H1 (cell line): ENCODE measurements around the gene TMEM181. TPM values are rescaled to one million over a fixed set of nuclear protein-coding genes. Genes with fewer than 3 reads are reported as not detected.

Experiments
- CTCF ChIA-PET: fragments of 300-600 bp; sonication (Branson Sonifier 250); formaldehyde crosslinking; loops from one replicate; lab custom pipeline; 2021; ENCODE audit not compliant: partially characterized antibody; lab: Charles Lee
- POLR2A ChIA-PET: fragments of 300-600 bp; sonication (Branson Sonifier 250); formaldehyde crosslinking; loops from one replicate; lab custom pipeline; 2021; ENCODE audit warnings: inconsistent platforms; ENCODE audit not compliant: partially characterized antibody; lab: Charles Lee
- DNase-seq, 2 experiments: peaks; one replicate each; pipeline versions ENCODE4 v3.0.0 to v3.0.0-alpha.2; 2010 to 2022; ENCODE audit warnings: low spot score in 2 of 2, low read depth in 1 of 2, mixed read lengths in 1 of 2
- FAIRE-seq: peaks from 2 replicates; lab custom pipeline; 2011; peaks lifted over from hg19 to GRCh38; lab: Jason Lieb, UNC
- H2AFZ ChIP-seq: 2 replicates; pipeline ENCODE4 v1.8.1; 2012; ENCODE audit warnings: low read length, inconsistent platforms
- H2AK5ac ChIP-seq: 2 replicates; pipeline ENCODE4 v1.6.1; 2013; ENCODE audit warnings: low read depth, low read length
- H2BK120ac ChIP-seq: replicated peaks from 2 replicates; pipeline ENCODE3; 2013; ENCODE audit warnings: low read depth, low read length, inconsistent platforms
- H2BK12ac ChIP-seq: 2 replicates; pipeline ENCODE4 v1.6.1; 2013; ENCODE audit warnings: low read depth, low read length
- H2BK15ac ChIP-seq: 2 replicates; pipeline ENCODE4 v1.6.1; 2013; ENCODE audit warnings: low read length
- H2BK20ac ChIP-seq: 2 replicates; pipeline ENCODE4 v1.6.1; 2013; ENCODE audit warnings: low read length
- H2BK5ac ChIP-seq: 2 replicates; pipeline ENCODE4 v1.6.1; 2013; ENCODE audit warnings: low read depth, low read length
- H3K14ac ChIP-seq: 2 replicates; pipeline ENCODE4 v1.6.1; 2013; ENCODE audit warnings: inconsistent platforms; ENCODE audit not compliant: insufficient read length
- H3K18ac ChIP-seq: 2 replicates; pipeline ENCODE4 v1.6.1; 2013; ENCODE audit warnings: low read length; ENCODE audit errors: extremely low read depth
- H3K23ac ChIP-seq: 2 replicates; pipeline ENCODE4 v1.6.1; 2013; ENCODE audit warnings: inconsistent platforms; ENCODE audit not compliant: insufficient read length
- H3K23me2 ChIP-seq: 2 replicates; pipeline ENCODE4 v1.6.1; 2013; ENCODE audit warnings: low read depth, low read length
- H3K27ac ChIP-seq: 2 replicates; pipeline ENCODE4 v1.6.1; 2011; ENCODE audit warnings: low read depth, low read length, inconsistent platforms
- H3K27me3 ChIP-seq, 4 experiments: replicated peaks in 1 of 4; 1 replicate in 1 of 4; 2 replicates in 3 of 4; pipeline versions ENCODE4 v1.6.1 to v1.8.1; 2011 to 2013; ENCODE audit warnings: low read length in 3 of 4, mild to moderate bottlenecking in 3 of 4, inconsistent platforms in 2 of 4, mixed read lengths in 2 of 4, moderate library complexity in 1 of 4; ENCODE audit not compliant: control insufficient read depth in 3 of 4, insufficient read depth in 3 of 4; ENCODE audit errors: extremely low read depth in 1 of 4
- H3K36me3 ChIP-seq, 4 experiments: 2 replicates each; pipeline versions ENCODE4 v1.6.1 to v1.8.1; 2011 to 2013; ENCODE audit warnings: mild to moderate bottlenecking in 4 of 4, low read length in 3 of 4, moderate library complexity in 2 of 4, control low read depth in 1 of 4, inconsistent platforms in 1 of 4; ENCODE audit not compliant: insufficient read depth in 4 of 4, control insufficient read depth in 2 of 4
- H3K4ac ChIP-seq: replicated peaks from 2 replicates; pipeline ENCODE3; 2013; ENCODE audit warnings: low read length, low read depth, mixed read lengths, inconsistent platforms; ENCODE audit not compliant: insufficient read length
- H3K4me1 ChIP-seq, 4 experiments: replicated peaks in 1 of 4; 1 replicate in 1 of 4; 2 replicates in 3 of 4; pipeline versions ENCODE4 v1.6.1 to v1.8.1; 2011 to 2013; ENCODE audit warnings: low read length in 3 of 4, inconsistent platforms in 2 of 4, mixed read lengths in 1 of 4; ENCODE audit not compliant: insufficient read depth in 4 of 4, control insufficient read depth in 3 of 4
- H3K4me2 ChIP-seq, 2 experiments: 2 replicates each; pipeline versions ENCODE4 v1.6.1 to v1.8.1; 2011 to 2013; ENCODE audit warnings: low read depth in 2 of 2, low read length in 2 of 2, control low read depth in 1 of 2, inconsistent platforms in 1 of 2, mild to moderate bottlenecking in 1 of 2; ENCODE audit not compliant: insufficient read depth in 1 of 2
- H3K4me3 ChIP-seq, 4 experiments: fragments of 200-600, 300-600 bp in 1 of 4; sonication (generic), shearing (Covaris generic), sonication (Bioruptor Twin) in 1 of 4; 2 replicates each; pipeline versions ENCODE4 v1.5.1 to v1.8.1; 2011 to 2016; ENCODE audit warnings: low read length in 4 of 4, low read depth in 3 of 4, control low read depth in 2 of 4, inconsistent platforms in 2 of 4, mild to moderate bottlenecking in 2 of 4, mixed read lengths in 1 of 4, moderate library complexity in 1 of 4; ENCODE audit not compliant: insufficient read depth in 2 of 4; ENCODE audit errors: extremely low read depth in 1 of 4
- H3K56ac ChIP-seq: replicated peaks from 2 replicates; pipeline ENCODE3; 2013; ENCODE audit warnings: low read depth, mild to moderate bottlenecking, mixed read lengths, low read length, inconsistent platforms; ENCODE audit not compliant: insufficient read length
- H3K79me1 ChIP-seq: 2 replicates; pipeline ENCODE4 v1.6.1; 2013; ENCODE audit warnings: low read depth, low read length, control low read depth
- H3K79me2 ChIP-seq, 2 experiments: 2 replicates each; pipeline versions ENCODE4 v1.6.1 to v1.8.1; 2012 to 2013; ENCODE audit warnings: low read length in 2 of 2, mild to moderate bottlenecking in 2 of 2, inconsistent platforms in 1 of 2; ENCODE audit not compliant: insufficient read depth in 2 of 2, control insufficient read depth in 1 of 2
- H3K9ac ChIP-seq, 4 experiments: replicated peaks in 1 of 4; 1 replicate in 1 of 4; 2 replicates in 3 of 4; pipeline versions ENCODE4 v1.6.1 to v1.8.1; 2011 to 2013; ENCODE audit warnings: low read depth in 3 of 4, low read length in 3 of 4, control low read depth in 2 of 4, mild to moderate bottlenecking in 2 of 4, moderate library complexity in 2 of 4, inconsistent platforms in 1 of 4; ENCODE audit errors: extremely low read depth in 1 of 4
- H3K9me3 ChIP-seq, 2 experiments: 2 replicates each; pipeline versions ENCODE4 v1.6.1 to v1.8.1; 2012 to 2013; ENCODE audit warnings: mild to moderate bottlenecking in 2 of 2, moderate library complexity in 2 of 2, control low read depth in 1 of 2, inconsistent platforms in 1 of 2, low read depth in 1 of 2, low read length in 1 of 2, mixed read lengths in 1 of 2; ENCODE audit not compliant: insufficient read depth in 2 of 2
- H4K20me1 ChIP-seq, 2 experiments: replicated peaks in 1 of 2; 2 replicates each; pipeline versions ENCODE3 to v1.8.1; 2011 to 2013; ENCODE audit warnings: inconsistent platforms in 2 of 2, low read length in 2 of 2, mild to moderate bottlenecking in 1 of 2; ENCODE audit not compliant: insufficient read depth in 2 of 2, control insufficient read depth in 1 of 2
- H4K5ac ChIP-seq: 2 replicates; pipeline ENCODE4 v1.6.1; 2013; ENCODE audit warnings: low read length, low read depth, mixed read lengths, inconsistent platforms; ENCODE audit not compliant: insufficient read length
- H4K8ac ChIP-seq: 2 replicates; pipeline ENCODE4 v1.8.0; 2013; ENCODE audit warnings: mild to moderate bottlenecking, moderate library complexity, low read length, inconsistent platforms; ENCODE audit not compliant: insufficient read depth; ENCODE audit errors: extremely low read depth
- H4K91ac ChIP-seq: replicated peaks from 2 replicates; pipeline ENCODE3; 2013; ENCODE audit warnings: low read length, mixed read lengths, inconsistent platforms; ENCODE audit not compliant: insufficient read length
- CBX8 ChIP-seq: fragments of 300-800, 300-1000 bp; sonication (generic); IDR thresholded peaks from 2 replicates; pipeline ENCODE4 v1.7.1; 2016; ENCODE audit warnings: low read depth, low read length, borderline replicate concordance
- MAFK ChIP-seq: IDR thresholded peaks from 2 replicates; pipeline ENCODE4 v1.6.1; 2012; ENCODE audit warnings: low read depth, mild to moderate bottlenecking, improper control_type of control experiment, low read length
- NRF1 ChIP-seq: IDR thresholded peaks from 2 replicates; pipeline ENCODE4 v1.6.1; 2011; ENCODE audit warnings: mild to moderate bottlenecking, low read depth, low read length, improper control_type of control experiment
- POLR2A ChIP-seq, 2 experiments: IDR thresholded peaks; 1 replicate in 1 of 2; 2 replicates in 1 of 2; pipeline ENCODE4 v1.6.1; 2011; ENCODE audit warnings: low read depth in 2 of 2, low read length in 2 of 2, mild to moderate bottlenecking in 2 of 2; ENCODE audit errors: control extremely low read depth in 1 of 2
- RBBP5 ChIP-seq: IDR thresholded peaks from 2 replicates; pipeline ENCODE4 v1.7.1; 2012; ENCODE audit warnings: low read depth, mild to moderate bottlenecking, inconsistent platforms, low read length, moderate library complexity, borderline replicate concordance
- RFX5 ChIP-seq: IDR thresholded peaks from 2 replicates; pipeline ENCODE4 v1.6.1; 2011; ENCODE audit warnings: low read depth, low read length, improper control_type of control experiment, borderline replicate concordance
- RNF2 ChIP-seq: fragments of 200-900, 300-1000 bp; sonication (generic); IDR thresholded peaks from 2 replicates; pipeline ENCODE4 v1.7.1; 2016; ENCODE audit warnings: borderline replicate concordance, low read depth, mild to moderate bottlenecking, antibody characterized with exemption, low read length; ENCODE audit not compliant: poor library complexity, severe bottlenecking; ENCODE audit errors: missing control alignments
- SIX5 ChIP-seq: IDR thresholded peaks from 2 replicates; pipeline ENCODE4 v1.6.1; 2011; ENCODE audit warnings: mild to moderate bottlenecking, low read depth, low read length
- TCF12 ChIP-seq: IDR thresholded peaks from 2 replicates; pipeline ENCODE4 v1.6.1; 2011; ENCODE audit warnings: low read depth, mild to moderate bottlenecking, low read length
- TEAD4 ChIP-seq: IDR thresholded peaks from 2 replicates; pipeline ENCODE4 v1.6.1; 2012; ENCODE audit warnings: low read depth, low read length, inconsistent platforms, mixed read lengths
- ZNF274 ChIP-seq: IDR thresholded peaks from 2 replicates; pipeline ENCODE4 v1.7.0; 2012; ENCODE audit warnings: low read length, borderline replicate concordance; ENCODE audit errors: extremely low read depth
- WGBS, 2 experiments: shearing (Covaris generic) in 1 of 2; methylation state at CpG; one replicate each; pipeline versions ENCODE4 v1.1.6 to v1.1.7; 2013 to 2015; ENCODE audit warnings: low lambda C conversion rate in 2 of 2, mixed read lengths in 2 of 2, inconsistent platforms in 1 of 2, low coverage in 1 of 2, missing lambda C conversion rate in 1 of 2; ENCODE audit not compliant: insufficient replicate concordance in 2 of 2, insufficient coverage in 1 of 2, insufficient read length in 1 of 2; ENCODE audit errors: extremely low coverage in 1 of 2, missing lambda C conversion rate in 1 of 2; 5-methylcytosine and 5-hydroxymethylcytosine counted together
- polyA plus RNA-seq, 7 experiments: library from polyadenylated mRNA; depleted of rRNA in 3 of 7; stranded (reverse) in 5 of 7; unstranded in 2 of 7; fragments of >200 nt in 5 of 7; fragments of 200-250 nt in 2 of 7; gene quantifications; 1 replicate in 5 of 7; 2 replicates in 1 of 7; 4 replicates in 1 of 7; pipeline versions ENCODE4 v1.2.1 to v1.2.3, GENCODE V29; 2011 to 2013; ENCODE audit warnings: missing spikeins in 2 of 7, mixed read lengths in 2 of 7
- total RNA-seq: library from RNA; stranded (reverse); fragmentation: NEBNext Ultra II Directional; extraction: Animal tissue kit (Norgen Biotek cat#: 25700); gene quantifications from 2 replicates; pipeline ENCODE4 v1.2.1, GENCODE V29; 2021
- TF ChIP-seq, protein P1 (sequence below): IDR thresholded peaks from 2 replicates; pipeline ENCODE4 v1.6.1; 2012; ENCODE audit warnings: inconsistent platforms
- TF ChIP-seq, protein P2 (sequence below): IDR thresholded peaks from 2 replicates; pipeline ENCODE4 v1.6.1; 2011; ENCODE audit warnings: low read length, improper control_type of control experiment

Gene TMEM181
- total and polyA plus RNA-seq, 2 of the 8 experiments (the other 6 are each of a cell fraction or from before 2014, with no cell fraction given): 8.6 to 19.0 TPM

DNA sequence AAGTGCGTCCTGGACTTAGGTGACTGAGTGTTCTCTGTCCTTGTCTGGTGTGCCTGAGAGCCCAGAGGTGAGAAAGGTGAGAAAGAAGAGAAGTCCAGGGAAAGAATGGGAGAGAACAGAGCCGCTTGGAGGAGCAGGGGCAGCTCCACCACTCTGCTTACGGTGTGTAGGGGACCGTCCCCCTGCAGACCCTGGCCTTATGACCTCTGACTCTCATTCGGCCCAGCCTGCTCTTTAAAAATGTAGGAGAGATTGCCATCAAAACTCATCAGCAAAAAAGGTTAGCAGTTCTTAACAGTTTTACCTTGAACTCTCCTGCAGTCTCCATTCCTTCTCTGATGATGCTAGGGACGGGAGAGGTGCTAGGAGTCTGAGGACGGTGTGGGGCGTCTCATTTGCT lies 2.0 kb downstream of the TMEM181 start:
- WGBS, 2 experiments: 95% methylated on average over 8 of the region's 8 CpGs; no CpG with 5 or more reads in 1 of the 2 experiments
- Histone ChIP-seq H4K8ac (no peak overlapping the region), H2BK120ac (no peak overlapping the region), H3K18ac (no peak overlapping the region), H3K23me2 (peaks cover 3% of the 10 kb centered on the region; the same call in 1 of the 2 replicates), H3K79me1 (peaks cover 32% of the 10 kb centered on the region), H3K9me3 (no peaks in the 10 kb centered on the region), H3K4me1 (peaks cover 5 to 9% (median 8%) of the 10 kb centered on the region in 4 experiments; a peak in 6 of 7 replicates), H2BK12ac (no peak overlapping the region), H3K79me2 (peaks cover 7 to 63% of the 10 kb centered on the region in 2 experiments; a peak in 3 of 4 replicates), H4K91ac (no peak overlapping the region), H3K4me2 (peak overlapping the region in 1 of 2 experiments; percentile 80; a peak in 2 of 4 replicates), H2BK15ac (no peak overlapping the region), H3K14ac (no peak overlapping the region), H3K4ac (no peak overlapping the region), H3K4me3 (0 out of 8 replicates have a peak overlapping the region, but pooled peaks of 1 of the 4 experiments have one; percentile 95), H2BK5ac (no peak overlapping the region), H3K56ac (no peak overlapping the region), H3K27ac (no peak overlapping the region), H3K23ac (no peak overlapping the region), H2BK20ac (no peak overlapping the region), H3K36me3 (no peaks in the 10 kb centered on the region), H3K9ac (no peak overlapping the region), H2AFZ (no peak overlapping the region), H4K5ac (no peak overlapping the region), H2AK5ac (no peak overlapping the region), H4K20me1 (peaks cover 19 to 33% of the 10 kb centered on the region in 2 experiments), H3K27me3 (no peaks in the 10 kb centered on the region)
- ChIA-PET POLR2A (interaction anchor here (0.9 kb wide), 1 partner anchor 335 kb away, joined by 3 read pairs; no protein-coding TSS in a partner anchor), CTCF (interaction anchor here (0.7 to 2.6 kb wide), 5 partner anchors 16 to 348 kb away, joined by 3 to 5 read pairs (median 3); no protein-coding TSS in a partner anchor)
- FAIRE-seq (no peak), DNase-seq (no peak)
- TF ChIP-seq MAFK: no peak
- TF ChIP-seq TEAD4: no peak
- TF ChIP-seq POLR2A (IDR thresholded peaks at IDR 0.05; ENCODE audit: control extremely low read depth in 1 of 2, low read depth in 2 of 2, low read length in 2 of 2): no peak
- no peak for TF ChIP-seq SIX5
- TF ChIP-seq NRF1: no peak
- TF ChIP-seq RNF2: no peak
- TF ChIP-seq TCF12: no peak
- TF ChIP-seq ZNF274: no peak
- TF ChIP-seq, protein P1, sequence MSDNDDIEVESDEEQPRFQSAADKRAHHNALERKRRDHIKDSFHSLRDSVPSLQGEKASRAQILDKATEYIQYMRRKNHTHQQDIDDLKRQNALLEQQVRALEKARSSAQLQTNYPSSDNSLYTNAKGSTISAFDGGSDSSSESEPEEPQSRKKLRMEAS: no peak
- TF ChIP-seq, protein P2, sequence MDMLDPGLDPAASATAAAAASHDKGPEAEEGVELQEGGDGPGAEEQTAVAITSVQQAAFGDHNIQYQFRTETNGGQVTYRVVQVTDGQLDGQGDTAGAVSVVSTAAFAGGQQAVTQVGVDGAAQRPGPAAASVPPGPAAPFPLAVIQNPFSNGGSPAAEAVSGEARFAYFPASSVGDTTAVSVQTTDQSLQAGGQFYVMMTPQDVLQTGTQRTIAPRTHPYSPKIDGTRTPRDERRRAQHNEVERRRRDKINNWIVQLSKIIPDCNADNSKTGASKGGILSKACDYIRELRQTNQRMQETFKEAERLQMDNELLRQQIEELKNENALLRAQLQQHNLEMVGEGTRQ: no peak
- TF ChIP-seq CBX8: no peak
- no peak for TF ChIP-seq RBBP5
- TF ChIP-seq RFX5: no peak
